Measurements from ENCODE around the gene WDR86.

The WDR86 gene

DNA sequence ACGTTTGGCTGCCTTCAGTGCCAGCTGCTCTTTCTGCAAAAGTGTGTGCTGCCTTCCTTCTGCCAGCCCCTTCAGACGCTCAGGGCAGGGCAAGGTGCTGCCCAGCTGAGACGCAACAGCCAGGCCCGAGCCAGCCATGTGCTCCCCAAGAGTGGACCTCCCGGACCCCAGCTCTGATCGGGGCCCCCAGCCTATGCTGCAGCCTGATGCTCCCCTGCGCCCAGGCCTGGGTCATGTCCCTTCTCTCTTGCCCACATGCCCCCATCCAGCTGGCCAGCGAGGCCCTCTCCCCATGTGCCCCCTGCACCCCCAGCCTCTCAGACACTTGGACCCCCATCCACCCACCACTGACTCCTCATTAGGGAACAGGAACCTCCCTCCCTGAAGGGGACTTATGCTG is 17.8 kb downstream of the WDR86 start:
- no peak for ATAC-seq
- TF ChIP-seq TCF4 (CRISPR knock-in tag; IDR thresholded peaks at IDR 0.05; ENCODE audit: borderline replicate concordance): no peak
- TF ChIP-seq ESRRG (CRISPR knock-in tag; IDR thresholded peaks at IDR 0.05): no peak

DNA sequence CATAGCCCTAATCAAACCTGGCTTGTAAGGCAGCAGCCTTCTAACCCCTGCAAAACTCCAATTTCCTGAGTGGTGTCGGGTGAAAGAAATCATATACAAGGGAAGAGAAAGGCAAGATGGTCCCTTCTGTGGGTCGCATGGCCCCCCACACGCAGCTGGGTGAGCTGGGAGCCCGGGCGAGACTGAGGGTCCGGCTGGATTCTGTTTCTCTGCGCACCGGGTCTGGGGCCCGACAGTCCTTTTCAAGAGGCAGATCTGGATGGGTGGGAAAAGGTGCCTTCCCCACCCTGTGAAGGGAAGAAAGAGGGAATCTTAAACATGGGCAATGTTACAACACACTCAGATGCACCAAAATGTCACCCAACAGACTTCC is 18.5 kb downstream of the WDR86 start:
- no peak for TF ChIP-seq ESRRG (CRISPR knock-in tag; IDR thresholded peaks at IDR 0.05)
- no peak for ATAC-seq

DNA sequence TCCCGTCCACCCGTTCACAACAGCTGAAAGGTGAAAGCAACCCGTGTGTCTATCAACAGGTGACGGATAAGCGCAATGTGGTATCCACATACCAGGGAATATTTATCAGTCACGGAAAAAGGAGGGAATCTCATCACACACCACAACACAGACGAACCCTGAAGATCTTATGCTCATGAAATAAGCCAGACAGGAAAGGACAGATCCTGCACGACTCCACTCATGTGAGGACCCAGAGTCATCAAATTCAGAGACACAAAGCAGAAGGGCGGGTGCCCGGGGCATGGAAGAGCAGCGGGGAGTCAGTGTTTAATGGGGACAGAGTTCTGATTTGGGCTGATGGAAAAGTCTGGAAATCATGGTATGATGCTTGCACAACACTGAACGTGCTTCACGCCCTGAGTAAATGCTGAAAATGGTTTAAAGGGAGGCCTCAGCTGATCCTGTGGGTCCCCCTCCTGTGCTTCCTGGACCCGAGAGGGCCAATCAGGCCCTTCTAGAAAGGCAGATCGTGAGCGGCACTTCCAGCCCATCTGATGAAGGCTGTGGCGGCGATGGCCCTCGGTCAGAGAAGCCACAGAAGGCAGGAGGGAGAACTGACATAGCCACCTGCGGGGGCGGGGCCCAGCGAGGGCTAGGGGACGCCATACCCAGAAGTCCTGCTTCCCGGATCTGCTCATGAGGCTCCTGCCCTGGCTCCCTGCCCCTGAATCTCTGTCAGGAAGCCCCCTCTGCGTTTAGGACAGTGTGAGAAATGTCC is 19.1 kb downstream of the WDR86 start:
- no peak for TF ChIP-seq OSR1 (CRISPR knock-in tag; IDR thresholded peaks at IDR 0.05)
- TF ChIP-seq ZNF70 (CRISPR knock-in tag; IDR thresholded peaks at IDR 0.05): no peak
- no peak for TF ChIP-seq ZNF565 (CRISPR knock-in tag; conservative IDR thresholded peaks at IDR 0.05; ENCODE audit: low read depth)
- no peak for TF ChIP-seq ESRRG (CRISPR knock-in tag; IDR thresholded peaks at IDR 0.05)
- no peak for TF ChIP-seq PPARA (CRISPR knock-in tag; IDR thresholded peaks at IDR 0.05; ENCODE audit: borderline replicate concordance)
- no peak for ATAC-seq

DNA sequence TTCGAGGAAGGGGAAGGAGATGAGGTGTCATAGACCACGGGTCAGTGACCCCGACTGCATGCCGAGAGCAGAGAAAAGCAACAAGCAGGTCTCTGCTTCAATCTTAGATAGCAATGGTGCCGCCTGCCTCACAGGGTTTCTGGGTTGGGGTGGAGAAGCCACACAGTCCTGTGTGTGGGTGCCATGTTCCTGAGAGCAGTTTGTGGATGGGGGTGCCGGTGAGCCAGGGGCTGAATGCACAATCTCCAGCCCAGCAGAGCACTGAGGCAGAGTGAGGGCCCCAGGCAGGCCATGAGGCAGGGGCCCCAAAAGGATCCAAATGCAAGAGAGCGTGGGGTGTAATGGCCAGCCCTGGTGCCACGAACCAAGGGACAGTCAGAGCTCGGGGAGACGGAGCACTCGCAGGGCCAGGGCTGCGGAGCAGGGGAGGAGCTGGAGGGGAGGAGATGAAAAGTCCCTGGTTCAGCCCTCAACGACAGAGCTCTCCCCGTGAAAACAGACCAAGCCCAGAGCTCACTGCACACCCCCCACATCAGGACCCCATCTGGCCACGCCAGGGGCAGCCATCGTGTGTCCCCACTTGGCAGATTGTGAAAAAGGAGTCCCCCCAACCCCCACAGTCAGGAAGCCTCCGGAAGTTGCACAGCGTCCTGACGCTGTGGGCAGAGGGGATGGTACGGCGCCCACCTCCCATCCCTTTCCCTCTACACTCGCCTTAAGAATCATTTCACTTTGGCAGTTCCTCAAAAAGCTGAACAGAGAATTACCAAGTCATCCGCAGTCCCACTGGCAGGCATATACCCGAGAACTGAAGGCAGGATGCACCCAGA is 19.9 kb downstream of the WDR86 start:
- TF ChIP-seq TCF4 (CRISPR knock-in tag; IDR thresholded peaks at IDR 0.05; ENCODE audit: borderline replicate concordance) (no peak), CSDC2 (CRISPR knock-in tag; IDR thresholded peaks at IDR 0.05) (no peak), ARNTL (CRISPR knock-in tag; IDR thresholded peaks at IDR 0.05; ENCODE audit: borderline replicate concordance, low read depth) (no peak), GLIS3 (CRISPR knock-in tag; IDR thresholded peaks at IDR 0.05) (no peak), ESRRG (CRISPR knock-in tag; IDR thresholded peaks at IDR 0.05) (no peak), ZFP30 (CRISPR knock-in tag; IDR thresholded peaks at IDR 0.05) (no peak), ZNF8 (CRISPR knock-in tag; IDR thresholded peaks at IDR 0.05) (no peak), RARB (CRISPR knock-in tag; IDR thresholded peaks at IDR 0.05) (no peak), ZNF70 (CRISPR knock-in tag; IDR thresholded peaks at IDR 0.05) (no peak), BACH2 (CRISPR knock-in tag; IDR thresholded peaks at IDR 0.05; ENCODE audit: borderline replicate concordance) (no peak), ZNF565 (CRISPR knock-in tag; conservative IDR thresholded peaks at IDR 0.05; ENCODE audit: low read depth) (no peak)
- TF ChIP-seq, protein P1, sequence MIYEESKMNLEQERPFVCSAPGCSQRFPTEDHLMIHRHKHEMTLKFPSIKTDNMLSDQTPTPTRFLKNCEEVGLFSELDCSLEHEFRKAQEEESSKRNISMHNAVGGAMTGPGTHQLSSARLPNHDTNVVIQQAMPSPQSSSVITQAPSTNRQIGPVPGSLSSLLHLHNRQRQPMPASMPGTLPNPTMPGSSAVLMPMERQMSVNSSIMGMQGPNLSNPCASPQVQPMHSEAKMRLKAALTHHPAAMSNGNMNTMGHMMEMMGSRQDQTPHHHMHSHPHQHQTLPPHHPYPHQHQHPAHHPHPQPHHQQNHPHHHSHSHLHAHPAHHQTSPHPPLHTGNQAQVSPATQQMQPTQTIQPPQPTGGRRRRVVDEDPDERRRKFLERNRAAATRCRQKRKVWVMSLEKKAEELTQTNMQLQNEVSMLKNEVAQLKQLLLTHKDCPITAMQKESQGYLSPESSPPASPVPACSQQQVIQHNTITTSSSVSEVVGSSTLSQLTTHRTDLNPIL (CRISPR knock-in tag; IDR thresholded peaks at IDR 0.05; ENCODE audit: low read depth): no peak
- TF ChIP-seq, protein P2, sequence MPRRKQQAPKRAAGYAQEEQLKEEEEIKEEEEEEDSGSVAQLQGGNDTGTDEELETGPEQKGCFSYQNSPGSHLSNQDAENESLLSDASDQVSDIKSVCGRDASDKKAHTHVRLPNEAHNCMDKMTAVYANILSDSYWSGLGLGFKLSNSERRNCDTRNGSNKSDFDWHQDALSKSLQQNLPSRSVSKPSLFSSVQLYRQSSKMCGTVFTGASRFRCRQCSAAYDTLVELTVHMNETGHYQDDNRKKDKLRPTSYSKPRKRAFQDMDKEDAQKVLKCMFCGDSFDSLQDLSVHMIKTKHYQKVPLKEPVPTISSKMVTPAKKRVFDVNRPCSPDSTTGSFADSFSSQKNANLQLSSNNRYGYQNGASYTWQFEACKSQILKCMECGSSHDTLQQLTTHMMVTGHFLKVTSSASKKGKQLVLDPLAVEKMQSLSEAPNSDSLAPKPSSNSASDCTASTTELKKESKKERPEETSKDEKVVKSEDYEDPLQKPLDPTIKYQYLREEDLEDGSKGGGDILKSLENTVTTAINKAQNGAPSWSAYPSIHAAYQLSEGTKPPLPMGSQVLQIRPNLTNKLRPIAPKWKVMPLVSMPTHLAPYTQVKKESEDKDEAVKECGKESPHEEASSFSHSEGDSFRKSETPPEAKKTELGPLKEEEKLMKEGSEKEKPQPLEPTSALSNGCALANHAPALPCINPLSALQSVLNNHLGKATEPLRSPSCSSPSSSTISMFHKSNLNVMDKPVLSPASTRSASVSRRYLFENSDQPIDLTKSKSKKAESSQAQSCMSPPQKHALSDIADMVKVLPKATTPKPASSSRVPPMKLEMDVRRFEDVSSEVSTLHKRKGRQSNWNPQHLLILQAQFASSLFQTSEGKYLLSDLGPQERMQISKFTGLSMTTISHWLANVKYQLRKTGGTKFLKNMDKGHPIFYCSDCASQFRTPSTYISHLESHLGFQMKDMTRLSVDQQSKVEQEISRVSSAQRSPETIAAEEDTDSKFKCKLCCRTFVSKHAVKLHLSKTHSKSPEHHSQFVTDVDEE (CRISPR knock-in tag; IDR thresholded peaks at IDR 0.05): no peak
- TF ChIP-seq, protein P3, sequence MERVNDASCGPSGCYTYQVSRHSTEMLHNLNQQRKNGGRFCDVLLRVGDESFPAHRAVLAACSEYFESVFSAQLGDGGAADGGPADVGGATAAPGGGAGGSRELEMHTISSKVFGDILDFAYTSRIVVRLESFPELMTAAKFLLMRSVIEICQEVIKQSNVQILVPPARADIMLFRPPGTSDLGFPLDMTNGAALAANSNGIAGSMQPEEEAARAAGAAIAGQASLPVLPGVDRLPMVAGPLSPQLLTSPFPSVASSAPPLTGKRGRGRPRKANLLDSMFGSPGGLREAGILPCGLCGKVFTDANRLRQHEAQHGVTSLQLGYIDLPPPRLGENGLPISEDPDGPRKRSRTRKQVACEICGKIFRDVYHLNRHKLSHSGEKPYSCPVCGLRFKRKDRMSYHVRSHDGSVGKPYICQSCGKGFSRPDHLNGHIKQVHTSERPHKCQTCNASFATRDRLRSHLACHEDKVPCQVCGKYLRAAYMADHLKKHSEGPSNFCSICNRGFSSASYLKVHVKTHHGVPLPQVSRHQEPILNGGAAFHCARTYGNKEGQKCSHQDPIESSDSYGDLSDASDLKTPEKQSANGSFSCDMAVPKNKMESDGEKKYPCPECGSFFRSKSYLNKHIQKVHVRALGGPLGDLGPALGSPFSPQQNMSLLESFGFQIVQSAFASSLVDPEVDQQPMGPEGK (CRISPR knock-in tag; IDR thresholded peaks at IDR 0.05; ENCODE audit: borderline replicate concordance): no peak
- no peak for ATAC-seq

DNA sequence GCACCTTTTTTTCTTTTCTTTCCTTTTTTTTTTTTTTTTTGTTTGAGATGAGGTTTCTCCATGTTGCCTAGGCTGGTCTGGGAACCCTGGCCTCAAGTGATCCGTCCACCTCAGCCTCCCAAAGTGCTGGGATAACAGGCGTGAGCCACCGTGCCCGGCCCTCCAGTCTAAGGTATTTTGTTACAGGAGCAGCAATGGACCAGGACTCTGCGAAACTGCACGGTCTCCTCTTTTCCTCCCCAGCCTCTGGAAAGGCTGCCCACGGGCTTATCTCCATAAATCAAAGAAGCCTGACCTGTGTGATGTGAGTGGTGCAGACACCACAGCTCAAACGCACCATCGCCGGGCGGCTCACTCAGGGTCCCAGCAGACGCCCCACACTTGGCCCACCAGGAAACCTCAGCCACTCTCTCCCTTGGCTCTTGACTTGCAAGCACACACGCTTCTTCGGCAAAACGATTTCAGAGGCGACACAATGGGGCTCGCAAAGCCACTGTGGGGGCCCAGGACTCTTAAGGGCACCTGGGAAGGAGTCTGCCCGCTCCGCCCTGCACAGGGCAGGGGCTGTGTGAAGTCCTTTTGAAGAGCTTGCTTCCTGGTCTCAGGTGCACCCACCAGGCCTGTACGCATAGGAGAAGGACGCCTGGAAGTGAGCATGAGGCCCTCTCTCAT is 20.6 kb downstream of the WDR86 start:
- TF ChIP-seq PPARA (CRISPR knock-in tag; IDR thresholded peaks at IDR 0.05; ENCODE audit: borderline replicate concordance) (no peak), ZFP3 (CRISPR knock-in tag; IDR thresholded peaks at IDR 0.05) (no peak)
- ATAC-seq: no peak

All from SK-N-SH treated with all-trans-retinoic acid at 6 μM for 48 hours (cell line).